Motor neuron (in vitro differentiated cells): Measurements from ENCODE around the gene INTS11. TPM values are rescaled to one million over a fixed set of nuclear protein-coding genes. Genes with fewer than 3 reads are reported as not detected.

Experiments
- ATAC-seq, 8 experiments: fragments of 200-7000 bp; cut with Tn5 transposase; replicated peaks in 6 of 8; 2 replicates each; pipeline ENCODE4 v1.8.0; 2021; ENCODE audit warnings: mild to moderate bottlenecking in 8 of 8, moderate library complexity in 8 of 8
- H3K27ac ChIP-seq, 2 donors: fragments of 250-450 bp; sonication (Bioruptor Pico); 2 replicates each; pipeline ENCODE4 v1.9.0; 2021; ENCODE audit warnings: antibody characterized with exemption in 2 of 2, mild to moderate bottlenecking in 2 of 2, moderate library complexity in 1 of 2
- H3K4me1 ChIP-seq, 2 donors: fragments of 250-450 bp; sonication (Bioruptor Pico); replicated peaks in 1 of 2; 2 replicates each; pipeline ENCODE4 v1.6.1; 2021; ENCODE audit warnings: antibody characterized with exemption in 2 of 2, mild to moderate bottlenecking in 2 of 2, moderate library complexity in 1 of 2
- H3K4me3 ChIP-seq, 5 donors: fragments of 250-450 bp; sonication (Bioruptor Pico); 2 replicates each; pipeline ENCODE4 v1.9.0; 2021; ENCODE audit warnings: antibody characterized with exemption in 5 of 5, mild to moderate bottlenecking in 5 of 5, moderate library complexity in 4 of 5
- WGBS, 10 experiments: fragments of 450-650 bp; shearing (Covaris generic); methylation state at CpG; one replicate each; pipeline ENCODE4 v1.0.0; 2022; 5-methylcytosine and 5-hydroxymethylcytosine counted together
- in situ Hi-C, 9 experiments: fragments of 400-800 bp; cut with MboI; loops; one replicate each; pipeline ENCODE4 v1.15.0; 2021; ENCODE audit warnings: low sequenced_read_pairs in 9 of 9, low pct_unique_long_range_greater_than_20kb in 2 of 9; ENCODE audit not compliant: unreplicated experiment in 9 of 9
- total RNA-seq, 8 experiments: library from RNA; unstranded; fragments of 300-600 nt; gene quantifications; 2 replicates each; pipeline versions ENCODE4 v1.2.3 to v1.2.4, GENCODE V29; 2022

The INTS11 gene
- total RNA-seq, 8 experiments from 2014 or later = 67.5 to 142 (median 103) TPM

DNA sequence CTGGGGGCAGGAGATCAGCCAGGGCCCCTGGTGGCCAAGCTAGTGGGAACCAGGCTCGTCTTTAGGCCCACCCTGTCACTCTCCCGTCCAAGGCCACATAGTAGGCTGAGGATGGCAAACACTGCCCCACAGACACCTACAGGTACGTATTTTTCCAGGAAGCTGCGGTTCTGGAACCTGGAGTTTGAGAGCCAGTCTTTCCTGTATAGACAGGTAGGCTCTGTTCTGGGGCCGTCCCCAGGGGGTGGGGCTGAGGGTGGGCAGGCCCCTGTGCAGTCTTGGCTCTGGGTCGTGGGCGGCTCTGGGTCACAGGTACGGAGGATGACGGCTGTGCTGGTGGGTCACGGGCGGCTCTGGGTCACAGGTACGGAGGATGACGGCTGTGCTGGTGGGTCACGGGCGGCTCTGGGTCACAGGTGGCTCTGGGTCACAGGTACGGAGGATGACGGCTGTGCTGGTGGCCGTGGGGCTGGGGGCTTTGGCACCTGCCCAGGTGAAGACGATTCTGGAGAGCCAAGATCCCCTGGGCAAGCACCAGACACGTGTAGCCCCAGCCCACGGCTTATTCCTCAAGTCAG, 13.9 kb downstream of the INTS11 start:
- Histone ChIP-seq H3K4me3 (no peak overlapping the region), H3K27ac (no peak overlapping the region), H3K4me1 (peaks cover 22 to 23% of the 10 kb centered on the region in 2 donors)
- no peak for ATAC-seq
- WGBS, 10 experiments = 90 to 100% (median 94%) methylated on average over 1 to 11 of the region's 21 CpGs; no CpG with 5 or more reads in 4 of the 10 experiments
- in situ Hi-C loops = no loop called here

DNA sequence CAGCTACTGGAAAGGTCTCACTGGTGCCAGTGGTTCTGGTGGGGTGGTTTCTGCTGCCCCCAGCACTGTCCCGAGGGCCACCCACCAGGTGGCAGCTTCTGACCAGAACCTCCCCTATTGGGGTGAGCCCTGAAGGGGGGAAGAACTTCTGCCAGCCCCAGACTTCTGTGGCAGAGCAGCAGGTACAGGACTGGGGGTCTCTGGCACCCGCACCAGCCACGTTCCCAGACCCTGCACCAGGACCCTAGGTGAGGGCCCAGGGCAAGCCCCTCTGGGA, 14.4 kb downstream of the INTS11 start:
- Histone ChIP-seq H3K4me3 (peak overlapping the region in 3 of 5 donors; percentile 73 to 95 (median 78)), H3K27ac (no peak overlapping the region), H3K4me1 (peaks cover 23 to 24% of the 10 kb centered on the region in 2 donors)
- in situ Hi-C loops = no loop called here
- ATAC-seq = no peak
- WGBS, 10 experiments = 67 to 100% (median 97%) methylated on average over 1 to 2 of the region's 3 CpGs; no CpG with 5 or more reads in 6 of the 10 experiments

GRCh38 chr1:1309251-1310108, 15.0 kb downstream of the INTS11 start:
- no peak for ATAC-seq
- Histone ChIP-seq H3K4me3 (peak overlapping the region; percentile 69 to 95 (median 78)), H3K4me1 (peaks cover 23 to 25% of the 10 kb centered on the region in 2 donors), H3K27ac (peak overlapping the region in 1 of 2 donors; percentile 97)
- in situ Hi-C loops = no loop called here
- WGBS, 10 experiments = 16 to 60% (median 38%) methylated on average over 4 to 22 of the region's 57 CpGs; no CpG with 5 or more reads in 4 of the 10 experiments

DNA sequence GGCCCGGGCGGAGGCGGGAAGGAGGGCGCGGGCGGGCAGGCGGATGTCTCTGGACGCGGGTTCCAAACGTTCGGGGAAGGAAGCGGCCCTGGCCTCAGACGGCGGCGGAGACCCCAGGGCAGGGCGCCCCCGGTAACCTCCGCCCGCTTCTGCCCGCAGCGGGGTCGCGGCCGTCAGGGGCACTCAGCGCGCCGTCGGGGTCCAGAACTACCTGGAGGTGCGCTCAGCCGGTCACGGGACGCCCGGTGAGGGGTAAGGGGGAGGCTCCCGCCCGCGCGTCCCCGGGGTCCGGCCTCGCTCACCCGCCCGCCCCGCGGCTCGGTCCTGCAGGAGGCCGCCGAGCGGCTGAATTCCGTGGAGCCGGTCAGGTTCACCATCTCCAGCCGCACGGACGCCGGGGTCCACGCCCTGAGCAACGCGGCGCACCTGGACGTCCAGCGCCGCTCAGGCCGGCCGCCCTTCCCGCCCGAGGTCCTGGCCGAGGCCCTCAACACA, 15.7 kb downstream of the INTS11 start:
- ATAC-seq = peak in 1 of 8 experiments; percentile 0
- Histone ChIP-seq H3K4me1 (peaks cover 26 to 32% of the 10 kb centered on the region in 2 donors), H3K27ac (peak overlapping the region; percentile 75 to 97), H3K4me3 (peak overlapping the region; percentile 69 to 95 (median 78))
- in situ Hi-C loops = no loop called here
- 3 to 10% methylated on average over 4 to 13 of the region's 66 CpGs; no CpG with 5 or more reads in 8 of the 10 experiments for WGBS, 10 experiments

DNA sequence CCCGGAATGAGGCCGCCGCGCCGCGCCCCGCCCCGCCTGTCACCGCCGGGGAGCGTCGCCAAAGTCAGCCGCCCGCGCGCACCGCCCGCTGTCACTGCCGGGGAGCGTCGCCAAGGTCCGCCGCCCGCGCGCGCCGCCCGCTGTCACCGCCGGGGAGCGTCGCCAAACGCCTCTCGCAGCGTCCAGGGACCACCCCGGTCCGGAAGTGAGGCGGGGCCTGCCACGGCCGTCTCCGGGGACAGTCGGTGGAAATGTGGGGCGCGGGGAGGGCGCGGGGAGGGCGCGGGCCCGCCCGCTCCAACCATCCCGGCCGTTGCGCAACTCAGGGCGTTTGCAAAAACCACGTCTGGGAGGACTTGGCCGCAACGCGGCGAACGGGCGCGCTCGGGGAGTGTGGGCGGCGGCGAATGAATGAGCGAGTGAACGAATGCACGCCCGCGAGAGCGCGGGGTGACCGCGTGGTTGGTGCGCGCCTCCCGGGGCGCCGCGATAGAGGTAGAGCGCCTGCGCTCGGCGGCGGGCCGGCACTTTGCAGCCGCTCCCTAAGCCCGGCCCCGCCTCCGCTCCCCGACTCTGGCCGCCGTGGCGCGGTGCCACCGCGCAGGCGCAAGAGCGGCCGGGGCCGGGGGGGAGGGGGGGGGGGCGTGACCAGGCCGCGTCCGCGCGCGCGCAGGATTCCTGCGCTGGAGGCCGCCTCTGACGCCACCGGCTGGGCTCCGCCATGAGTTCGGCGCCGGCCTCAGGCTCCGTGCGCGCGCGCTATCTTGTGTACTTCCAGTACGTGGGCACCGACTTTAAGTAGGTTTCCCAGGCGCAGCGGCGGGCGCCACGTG, 16.3 kb downstream of the INTS11 start, which contains the start of the genes ACAP3 and PUSL1:
Gene ACAP3, minus strand, starts transcription at position 8 of the 833 bp plus-strand sequence. CDS start 115 bp downstream, outside the sequence.
Gene PUSL1, plus strand, starts transcription at position 675 of the 833 bp plus-strand sequence. Its CDS starts 47 bp downstream, at position 722.
- 0% methylated on average over 16 of the region's 131 CpGs; no CpG with 5 or more reads in 9 of the 10 experiments for WGBS, 10 experiments
- H3K4me1 ChIP-seq = peaks cover 28 to 34% of the 10 kb centered on the region in 2 donors
- in situ Hi-C loops = no loop called here
- peak within 1 kb of the TSS; percentile 97 for H3K27ac ChIP-seq
- peak; percentile 52 to 71 (median 60) for ATAC-seq
- peak within 1 kb of the TSS; percentile 69 to 95 (median 78) for H3K4me3 ChIP-seq

- in situ Hi-C loops = no loop called here
- ATAC-seq = peak; percentile 1 to 7 (median 2)
- Histone ChIP-seq H3K4me3 (peak overlapping the region; percentile 69 to 95 (median 78)), H3K4me1 (peaks cover 28 to 34% of the 10 kb centered on the region in 2 donors), H3K27ac (peak overlapping the region; percentile 97)
- 0% methylated on average over 1 to 2 of the region's 83 CpGs; no CpG with 5 or more reads in 8 of the 10 experiments for WGBS, 10 experiments
These were observed 17.1 kb downstream of the INTS11 start for GRCh38 chr1:1307261-1307922.

GRCh38 chr1:1306661-1307260, 17.7 kb downstream of the INTS11 start:
- no peak for ATAC-seq
- H3K4me1 ChIP-seq = peaks cover 28 to 34% of the 10 kb centered on the region in 2 donors
- in situ Hi-C loops = no loop called here
- H3K4me3 ChIP-seq = peak overlapping the region; percentile 69 to 95 (median 78)
- H3K27ac ChIP-seq = peak overlapping the region; percentile 97
- WGBS, 10 experiments = 0 to 35% (median 26%) methylated on average over 1 to 21 of the region's 27 CpGs; no CpG with 5 or more reads in 5 of the 10 experiments

DNA sequence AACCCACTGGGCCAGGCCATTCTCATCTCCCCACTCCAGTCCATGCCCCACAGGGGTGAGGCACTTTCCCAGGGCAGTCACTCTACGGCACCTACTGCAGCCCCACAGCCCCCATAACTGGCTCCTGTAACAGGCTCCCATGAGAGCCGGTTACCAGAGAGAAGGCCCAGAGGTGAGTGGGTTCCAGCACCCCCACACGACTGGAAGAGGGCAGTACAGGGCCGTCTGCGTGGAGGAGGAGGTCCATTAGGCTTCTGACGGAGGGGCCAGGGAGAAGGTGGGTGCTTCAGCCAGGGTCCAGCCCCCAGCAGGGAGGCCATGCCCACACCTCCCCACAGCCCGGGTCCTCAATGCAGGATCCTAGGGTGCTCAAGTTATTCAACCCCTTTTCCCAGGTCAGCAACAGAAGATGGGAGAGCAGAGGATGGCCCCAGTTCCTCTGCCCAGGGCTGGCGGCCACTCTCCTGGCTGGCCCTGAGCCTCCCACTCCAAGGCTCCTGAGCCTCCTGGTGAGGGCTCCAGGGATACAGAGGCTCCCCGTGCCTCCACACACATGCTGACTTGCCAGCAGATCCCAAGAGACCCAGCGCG, 18.3 kb downstream of the INTS11 start:
- H3K4me1 ChIP-seq = peaks cover 28 to 34% of the 10 kb centered on the region in 2 donors
- in situ Hi-C loops = no loop called here
- H3K27ac ChIP-seq = peak overlapping the region; percentile 97
- ATAC-seq = no peak
- peak overlapping the region; percentile 69 to 95 (median 78) for H3K4me3 ChIP-seq
- WGBS, 10 experiments = 18 to 43% (median 23%) methylated on average over 2 to 7 of the region's 11 CpGs; no CpG with 5 or more reads in 5 of the 10 experiments

DNA sequence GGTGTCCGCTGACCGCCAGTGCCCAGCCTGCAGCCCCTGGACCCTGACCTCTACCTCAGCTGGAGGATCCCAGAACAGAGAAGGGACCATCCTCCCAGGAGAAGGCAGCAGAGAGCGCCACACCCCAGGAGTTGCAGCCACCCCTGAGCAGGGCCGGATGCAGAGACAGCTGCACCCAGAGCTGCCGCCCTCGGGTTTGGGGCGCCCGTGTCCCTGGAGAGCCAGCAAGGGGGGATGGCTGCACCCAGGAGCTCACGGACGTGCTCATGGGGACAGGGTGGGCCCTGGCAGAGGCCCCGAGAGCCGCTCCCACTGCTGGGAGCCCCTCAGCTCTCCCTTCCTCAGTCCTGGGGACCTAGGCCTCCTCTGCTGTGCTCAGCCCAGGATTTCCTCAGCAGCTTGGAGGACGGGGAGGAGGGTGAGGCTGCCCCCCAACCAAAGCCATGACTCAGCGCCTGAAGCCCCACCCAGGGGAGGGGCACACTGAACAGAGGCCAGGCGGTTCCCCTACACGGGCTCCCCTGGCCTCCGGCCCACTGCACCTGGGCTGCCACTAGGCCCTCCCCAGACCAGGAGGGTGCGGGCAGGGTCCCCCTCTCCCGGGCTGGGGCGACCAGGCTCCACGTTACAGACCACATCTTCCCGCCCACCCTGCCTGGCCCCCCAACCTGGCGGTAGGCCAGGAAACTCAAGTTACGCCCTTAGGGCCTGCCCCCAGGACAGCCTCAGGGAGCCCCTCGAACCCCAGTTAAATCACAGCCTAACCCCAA, 19.0 kb downstream of the INTS11 start:
- in situ Hi-C loops = no loop called here
- 0 to 38% (median 20%) methylated on average over 1 to 8 of the region's 25 CpGs; no CpG with 5 or more reads in 5 of the 10 experiments for WGBS, 10 experiments
- peak overlapping the region; percentile 97 for H3K27ac ChIP-seq
- H3K4me3 ChIP-seq = peak overlapping the region; percentile 69 to 95 (median 78)
- ATAC-seq = peak; percentile 8 to 37 (median 20)
- H3K4me1 ChIP-seq = peaks cover 28 to 34% of the 10 kb centered on the region in 2 donors

GRCh38 chr1:1304331-1305299, 19.8 kb downstream of the INTS11 start:
- WGBS, 10 experiments = 0 to 3% (median 1%) methylated on average over 4 to 14 of the region's 29 CpGs; no CpG with 5 or more reads in 4 of the 10 experiments
- peak; percentile 1 to 60 (median 52) for ATAC-seq
- peak overlapping the region; percentile 97 for H3K27ac ChIP-seq
- in situ Hi-C loops = no loop called here
- H3K4me1 ChIP-seq = peaks cover 27 to 36% of the 10 kb centered on the region in 2 donors
- H3K4me3 ChIP-seq = peak overlapping the region; percentile 69 to 95 (median 78)
